HG03354 (cell line): ENCODE data around the gene JAKMIP1.
"Not testable (repeated sequence)": the region's sequence is repeated elsewhere in the genome, so short reads cannot be mapped to it uniquely, and the experiment has no call there.

Source experiments
- ATAC-seq: cut with Tn5 transposase; IDR thresholded peaks from one replicate; pipeline ENCODE4 v1.9.1; 2021; ENCODE audit warnings: mild to moderate bottlenecking; ENCODE audit not compliant: unreplicated experiment, poor library complexity, severe bottlenecking

The JAKMIP1 gene

DNA sequence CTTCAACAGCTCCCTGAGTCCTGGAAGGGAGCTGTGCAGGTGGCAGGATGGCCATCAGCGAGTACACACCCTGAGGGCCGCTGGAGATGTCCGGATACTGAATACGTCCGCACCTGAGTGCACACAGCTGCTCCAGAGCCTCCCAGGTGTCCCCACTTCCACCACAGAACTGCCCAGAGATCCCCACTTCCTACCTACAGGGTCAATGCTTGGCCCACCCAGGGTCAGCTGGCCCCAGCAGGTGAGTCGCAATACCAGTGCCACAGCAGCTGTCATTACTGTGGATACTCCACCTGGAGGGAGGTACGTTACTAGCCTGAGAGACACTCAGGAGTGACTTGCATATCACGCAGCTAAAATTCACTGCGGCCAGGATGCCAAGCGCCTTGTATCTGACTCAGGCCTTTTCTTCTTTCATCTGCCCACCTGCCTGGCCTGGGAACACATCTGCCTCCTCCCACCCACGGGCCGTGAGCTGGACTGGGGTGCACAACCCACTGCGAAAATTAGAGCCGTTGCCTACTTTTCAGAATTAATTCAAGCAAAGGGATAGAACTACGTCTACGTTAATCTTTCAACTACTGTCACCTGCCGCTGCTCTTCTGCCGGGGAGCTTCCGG, 191.5 kb downstream of the JAKMIP1 start:
- no peak for ATAC-seq

DNA sequence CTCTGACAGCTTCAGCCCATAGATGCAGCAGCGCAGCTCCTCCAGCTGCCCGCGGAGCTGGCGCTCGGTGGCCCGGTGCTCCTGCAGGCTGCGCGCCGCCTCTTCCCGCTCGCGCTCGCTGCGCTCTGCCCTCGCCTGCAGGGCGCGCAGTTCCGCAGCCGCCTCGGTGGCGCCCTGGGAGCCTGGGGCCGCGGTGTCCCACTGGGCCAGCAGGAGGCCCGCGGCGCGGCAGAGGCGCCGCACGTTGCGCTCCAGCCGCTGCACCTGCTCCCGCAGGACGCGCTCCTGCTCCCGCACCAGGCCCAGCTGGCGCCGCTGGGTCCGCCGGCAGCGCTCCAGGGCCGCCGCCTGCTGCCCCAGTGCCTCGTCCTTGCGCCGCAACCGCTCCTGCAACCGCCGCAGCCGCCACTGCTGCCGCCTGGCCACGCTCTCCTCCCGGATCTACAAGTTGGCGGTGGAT, 192.2 kb downstream of the JAKMIP1 start:
- ATAC-seq, result no peak

DNA sequence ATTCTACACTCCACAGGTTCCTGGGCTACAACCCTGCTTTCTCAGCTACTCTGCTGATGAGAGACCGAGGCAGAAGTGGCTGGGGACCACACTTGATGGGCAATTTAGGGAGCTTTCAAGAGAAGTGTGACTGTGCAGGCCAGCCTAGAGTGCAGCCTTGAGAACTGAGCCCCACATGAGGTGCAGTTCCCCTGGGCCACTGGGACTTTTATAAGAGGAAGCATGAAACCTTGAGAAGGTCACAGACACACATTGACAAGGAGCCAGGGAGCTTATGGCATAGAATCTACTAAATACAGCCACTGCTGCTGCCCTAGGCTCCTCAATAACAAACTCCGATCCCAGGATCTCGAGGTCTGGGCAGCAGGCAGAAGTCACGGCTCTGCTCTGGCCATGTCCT, 195.2 kb downstream of the JAKMIP1 start:
- ATAC-seq, result no peak

DNA sequence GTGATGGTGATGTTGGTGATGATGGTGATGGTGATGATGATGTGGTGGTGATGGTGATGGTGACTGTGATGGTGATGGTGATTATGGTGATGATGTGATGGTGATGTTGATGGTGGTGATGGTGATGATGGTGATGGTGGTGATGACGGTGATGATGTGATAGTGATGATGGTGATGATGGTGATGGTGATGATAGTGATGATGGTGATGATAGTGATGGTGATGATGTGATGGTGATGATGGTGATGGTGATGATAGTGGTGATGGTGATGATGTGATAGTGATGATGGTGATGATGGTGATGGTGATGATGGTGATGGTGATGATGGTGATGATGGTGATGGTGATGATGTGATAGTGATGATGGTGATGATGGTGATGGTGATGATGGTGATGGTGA, 196.9 kb downstream of the JAKMIP1 start:
- ATAC-seq, result not testable (repeated sequence)

DNA sequence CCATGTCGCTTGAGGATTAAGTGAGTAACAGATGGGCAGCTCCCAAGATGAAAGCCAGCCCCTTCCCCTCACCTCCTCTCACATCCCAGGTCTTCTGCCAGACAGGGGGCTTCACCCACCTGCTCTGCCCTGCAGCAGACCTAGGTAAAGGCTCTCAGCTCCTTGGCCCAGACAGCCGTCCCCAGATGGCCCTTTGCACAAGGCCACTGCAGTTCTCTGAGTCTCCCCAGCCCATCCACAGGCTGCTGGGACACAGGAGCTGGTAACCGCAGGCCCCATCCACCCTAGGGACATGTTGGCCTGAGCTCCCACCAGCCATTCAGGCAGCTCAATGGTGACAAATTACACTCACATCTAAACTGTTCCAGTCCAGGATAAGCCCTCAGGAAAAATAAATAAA, 197.4 kb downstream of the JAKMIP1 start:
- no peak for ATAC-seq

DNA sequence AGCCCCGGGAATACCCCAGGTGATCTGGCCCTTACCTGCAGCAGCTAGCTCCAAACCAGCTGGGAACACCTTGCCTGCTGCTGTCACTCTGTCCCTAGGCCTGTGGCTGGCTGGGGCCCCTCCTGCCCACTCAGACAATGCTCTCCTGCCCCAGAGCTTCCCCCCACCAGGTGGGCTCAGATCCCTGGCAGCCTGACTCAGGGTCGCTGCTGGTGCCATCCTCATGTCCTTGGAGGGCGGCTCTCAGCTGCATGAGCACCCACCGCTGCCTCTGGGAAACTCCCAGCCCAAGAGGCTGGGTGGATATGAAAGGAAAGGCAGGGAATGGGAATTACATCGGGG, 197.9 kb downstream of the JAKMIP1 start:
- ATAC-seq, result no peak

DNA sequence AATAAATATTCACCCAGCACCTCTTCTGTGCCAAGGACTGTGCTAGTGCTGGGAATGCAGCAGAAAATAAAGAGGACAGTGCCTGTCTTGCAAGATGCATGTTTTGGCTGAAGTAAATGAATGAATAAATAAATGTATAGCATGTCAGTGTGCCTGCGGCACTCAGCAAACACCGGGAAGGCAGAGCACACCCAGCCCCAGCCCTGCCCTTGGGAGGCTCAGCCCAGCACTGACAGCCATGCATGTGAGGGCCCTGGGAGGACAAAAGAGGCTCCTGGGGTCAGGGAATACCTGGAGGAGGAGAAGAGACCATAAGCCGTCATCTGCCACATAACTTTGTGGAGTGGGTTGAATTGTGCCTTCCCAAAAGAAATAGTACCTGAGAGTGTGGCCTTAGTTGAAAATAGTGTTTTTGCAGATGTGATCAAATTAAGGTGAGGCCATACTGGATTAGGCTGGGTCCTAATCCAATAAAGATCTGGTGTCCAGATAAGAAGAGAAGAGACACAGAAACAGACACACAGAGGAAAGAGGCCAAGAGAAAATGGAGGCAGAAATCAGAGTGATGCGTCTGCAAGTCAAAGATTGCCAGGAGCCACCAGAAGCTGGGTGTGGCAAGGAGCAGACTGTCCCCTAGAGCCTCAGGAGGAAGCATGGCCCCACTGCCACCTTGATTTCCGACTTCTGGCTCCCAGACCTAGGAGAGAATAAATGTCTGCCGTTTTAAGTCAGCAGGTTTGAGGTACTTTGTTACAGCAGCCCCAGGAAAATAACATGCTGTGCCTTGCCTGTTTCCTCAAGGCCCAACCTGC, 198.5 kb downstream of the JAKMIP1 start:
- no peak for ATAC-seq

DNA sequence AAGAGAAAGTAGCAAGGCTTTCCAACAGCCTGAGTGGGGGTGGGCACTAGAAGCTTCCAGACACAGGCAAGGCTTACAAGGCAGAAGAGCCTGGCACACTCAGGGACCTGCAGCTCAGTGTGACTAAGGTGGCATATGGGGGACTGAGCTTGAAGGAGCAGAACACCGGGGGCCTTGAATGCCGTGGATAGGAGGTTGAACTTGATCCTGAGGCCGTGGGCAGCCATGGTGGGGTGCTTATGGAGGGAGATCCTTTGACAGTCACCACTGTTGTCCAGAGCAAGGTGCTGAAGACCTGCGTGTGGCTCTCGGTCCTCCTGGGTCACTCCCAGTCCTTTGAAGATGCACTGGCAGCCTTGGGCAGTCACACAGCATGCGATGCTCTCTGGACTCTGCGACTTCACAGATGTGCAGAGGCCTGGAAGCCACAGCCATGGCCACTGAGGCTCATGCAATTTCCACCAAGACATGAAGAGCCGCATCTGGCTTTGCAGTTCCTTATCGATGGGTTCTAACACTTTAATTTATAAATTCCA, 200.5 kb downstream of the JAKMIP1 start:
- ATAC-seq, result no peak

DNA sequence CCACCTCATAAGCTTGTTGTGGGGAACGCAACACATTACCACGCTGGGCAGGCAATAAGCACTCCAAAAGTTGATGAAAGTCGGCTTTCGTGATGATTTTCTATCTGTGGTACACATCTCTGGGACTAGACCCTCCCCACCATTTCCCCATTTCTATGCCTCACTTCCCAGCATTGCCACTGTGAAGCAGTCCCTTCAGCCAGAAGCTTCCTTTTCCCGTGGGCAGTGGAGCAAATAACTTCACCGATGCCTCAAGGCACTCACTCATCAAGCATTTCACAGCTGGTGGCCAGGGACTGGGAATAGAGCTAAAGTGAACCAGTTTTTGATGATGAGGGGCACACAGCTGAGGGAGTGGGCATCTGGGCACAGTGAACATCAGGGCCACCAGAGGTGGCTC, 201.0 kb downstream of the JAKMIP1 start:
- no peak for ATAC-seq

DNA sequence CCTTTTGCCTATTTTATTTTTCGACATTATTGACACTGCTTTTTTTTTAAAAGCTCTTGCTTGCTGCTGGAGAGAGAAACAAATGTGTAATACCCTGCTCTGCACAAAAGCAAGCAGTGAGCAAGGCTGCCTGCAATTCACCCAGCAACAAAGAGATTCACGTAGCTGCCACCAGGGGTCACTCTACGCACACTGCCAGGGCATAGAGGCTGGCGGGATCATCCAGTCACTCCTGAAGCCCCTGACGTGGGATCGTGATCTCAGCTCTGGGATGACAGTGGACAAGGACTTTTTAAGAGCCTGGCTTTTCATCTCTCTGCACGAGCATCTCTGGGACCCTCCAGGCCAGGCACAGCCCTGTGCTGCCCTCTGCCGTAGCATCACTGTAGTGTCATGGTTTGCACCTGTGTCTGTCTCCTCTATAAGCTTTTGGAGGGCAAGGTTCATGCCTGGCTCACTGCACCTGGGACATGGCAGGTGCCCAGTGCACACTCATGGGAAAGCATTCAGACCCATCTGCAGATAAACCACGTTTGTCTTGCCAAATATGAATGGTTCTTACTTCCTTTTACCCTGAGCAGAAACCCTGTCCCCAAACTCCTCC, 201.9 kb downstream of the JAKMIP1 start:
- ATAC-seq, result peak; percentile 73

DNA sequence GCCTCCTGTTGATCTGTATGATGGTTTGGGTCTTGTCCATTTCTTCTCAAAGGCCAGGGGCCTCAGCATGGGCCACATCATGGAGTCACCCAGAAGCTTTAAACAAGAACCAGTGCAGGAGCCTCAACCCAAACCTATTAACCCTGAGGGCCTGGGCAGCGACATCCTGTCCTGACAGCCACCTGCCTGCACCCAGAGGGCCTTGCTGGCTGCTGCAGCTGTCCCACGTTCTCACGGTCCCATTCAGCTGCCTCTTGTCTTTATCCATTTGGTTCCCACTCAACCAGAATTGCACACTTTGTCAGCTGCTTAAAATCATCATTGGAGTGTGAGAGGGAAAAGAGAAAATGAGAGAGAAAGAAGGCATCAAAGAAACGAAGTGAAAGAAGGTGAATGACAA, 203.7 kb downstream of the JAKMIP1 start:
- ATAC-seq, result no peak

DNA sequence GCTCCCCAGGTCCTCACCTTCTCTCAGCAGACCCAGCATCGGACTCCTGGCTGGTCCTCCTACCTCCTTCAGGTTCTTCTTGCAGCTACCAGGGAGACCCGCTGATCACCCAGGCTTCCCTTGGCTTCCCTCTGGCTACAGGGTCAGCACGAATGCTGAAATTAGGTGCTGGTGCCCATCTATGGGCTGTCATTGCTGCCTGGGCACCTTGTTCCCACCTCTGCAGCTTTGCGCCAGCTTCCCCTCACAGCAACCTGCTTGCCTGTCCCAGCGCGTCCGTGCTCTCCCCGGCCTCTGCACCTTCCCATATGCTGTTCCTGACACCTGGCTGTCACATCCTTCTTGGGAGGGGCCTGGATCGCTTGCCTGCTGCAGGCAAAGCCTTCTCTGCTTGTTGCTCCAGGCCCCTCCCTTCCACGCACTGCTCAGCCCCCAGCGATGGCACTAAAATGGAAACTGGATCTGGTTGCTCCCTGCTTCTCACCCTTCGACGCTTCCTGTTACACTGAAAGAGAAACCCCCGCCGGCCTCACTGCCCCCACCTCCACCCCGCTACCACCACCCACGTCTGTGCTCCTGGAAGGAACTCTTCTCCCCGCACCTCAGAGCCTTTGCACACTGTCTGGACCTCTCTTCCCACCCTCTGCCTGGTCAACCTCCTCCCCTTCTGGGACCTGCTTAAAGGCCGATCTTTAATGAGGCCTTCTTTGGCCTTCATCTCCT, 204.3 kb downstream of the JAKMIP1 start:
- ATAC-seq, result no peak

DNA sequence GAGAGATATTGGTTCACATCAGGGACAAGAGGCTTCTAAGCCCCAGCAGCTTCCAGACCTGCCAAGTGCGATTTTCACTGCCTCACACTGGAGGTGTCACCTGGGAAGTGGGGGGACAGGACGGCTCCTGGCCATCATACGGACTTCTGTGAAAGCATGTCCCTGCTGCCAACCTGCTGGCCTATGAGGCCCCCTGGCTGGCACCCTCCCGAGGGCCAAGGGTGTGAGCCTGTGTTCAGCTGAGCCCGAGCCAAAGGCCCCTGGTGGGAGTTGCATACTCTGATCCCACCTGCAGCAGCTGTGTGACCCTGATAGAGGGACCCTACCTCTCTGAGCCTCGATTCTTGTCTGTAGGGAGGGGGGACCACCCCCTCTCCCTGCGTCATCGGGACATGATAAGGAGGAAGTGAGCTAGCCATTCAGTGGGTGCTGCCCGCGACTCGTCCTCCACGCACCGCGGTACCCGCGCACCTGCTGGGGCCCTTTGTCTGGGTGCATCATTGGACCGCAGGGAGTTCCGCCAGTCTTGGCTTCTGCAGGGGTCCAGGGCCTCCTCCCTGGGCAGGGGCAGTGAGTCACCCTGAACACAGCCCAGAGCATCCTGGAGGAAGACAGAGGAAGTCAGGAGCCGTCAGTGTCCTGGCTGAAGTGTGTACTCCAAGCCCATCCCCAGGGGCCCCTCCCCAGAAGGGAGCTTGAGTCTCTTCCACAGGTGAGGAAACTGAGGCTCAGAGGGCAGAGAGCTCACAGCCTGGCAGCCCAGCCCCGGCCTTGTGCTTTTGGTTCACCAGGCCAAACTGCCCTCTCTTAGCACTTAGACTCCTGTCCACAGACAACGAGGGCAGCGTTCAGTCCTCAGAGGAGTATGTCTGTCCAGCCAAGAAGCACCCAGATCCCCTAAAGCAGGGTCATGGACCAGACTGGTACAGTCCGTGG, 206.2 kb downstream of the JAKMIP1 start:
- ATAC-seq, result no peak

DNA sequence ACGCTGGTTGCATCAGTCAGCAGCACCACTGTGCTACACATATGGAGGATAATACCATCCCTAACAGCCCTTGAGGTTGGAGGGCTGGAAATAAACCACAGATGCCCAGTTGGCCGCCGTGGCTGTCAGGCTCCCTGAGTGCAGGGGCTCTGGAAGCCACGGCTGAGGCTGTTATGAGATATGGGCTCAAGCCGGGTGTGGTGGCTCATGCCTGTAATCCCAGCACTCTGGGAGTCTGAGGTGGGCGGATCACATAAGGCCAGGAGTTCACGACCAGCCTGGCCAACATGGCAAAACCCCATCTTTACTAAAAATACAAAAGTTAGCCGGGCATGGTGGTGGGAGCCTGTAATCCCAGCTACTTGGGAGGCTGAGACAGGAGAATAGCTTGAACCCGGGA, 207.0 kb downstream of the JAKMIP1 start:
- not testable (repeated sequence) for ATAC-seq

DNA sequence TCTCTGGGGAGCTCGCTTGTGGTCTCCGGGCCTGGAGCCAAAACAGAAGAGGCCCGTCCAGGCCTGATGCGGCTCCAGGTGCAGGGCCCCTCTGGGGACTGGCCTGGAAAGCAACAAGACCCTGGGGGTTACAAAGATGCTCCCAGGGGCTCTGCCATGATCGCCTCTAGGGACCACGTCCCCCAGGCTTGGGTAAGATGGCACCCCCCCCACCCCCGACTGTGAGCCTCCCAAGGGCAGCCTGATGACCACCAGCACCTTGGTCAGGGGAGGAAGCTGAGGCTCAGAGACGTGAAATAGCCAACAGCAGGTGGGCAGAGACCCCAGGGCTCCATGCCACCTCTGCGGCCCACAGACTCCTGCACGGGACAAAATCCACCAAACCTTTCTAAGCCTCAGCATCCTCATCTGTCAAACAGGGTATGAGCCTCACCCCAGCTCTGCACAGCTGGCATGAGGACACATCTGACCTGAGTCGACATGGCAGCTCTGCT, 207.5 kb downstream of the JAKMIP1 start:
- ATAC-seq, result no peak

DNA sequence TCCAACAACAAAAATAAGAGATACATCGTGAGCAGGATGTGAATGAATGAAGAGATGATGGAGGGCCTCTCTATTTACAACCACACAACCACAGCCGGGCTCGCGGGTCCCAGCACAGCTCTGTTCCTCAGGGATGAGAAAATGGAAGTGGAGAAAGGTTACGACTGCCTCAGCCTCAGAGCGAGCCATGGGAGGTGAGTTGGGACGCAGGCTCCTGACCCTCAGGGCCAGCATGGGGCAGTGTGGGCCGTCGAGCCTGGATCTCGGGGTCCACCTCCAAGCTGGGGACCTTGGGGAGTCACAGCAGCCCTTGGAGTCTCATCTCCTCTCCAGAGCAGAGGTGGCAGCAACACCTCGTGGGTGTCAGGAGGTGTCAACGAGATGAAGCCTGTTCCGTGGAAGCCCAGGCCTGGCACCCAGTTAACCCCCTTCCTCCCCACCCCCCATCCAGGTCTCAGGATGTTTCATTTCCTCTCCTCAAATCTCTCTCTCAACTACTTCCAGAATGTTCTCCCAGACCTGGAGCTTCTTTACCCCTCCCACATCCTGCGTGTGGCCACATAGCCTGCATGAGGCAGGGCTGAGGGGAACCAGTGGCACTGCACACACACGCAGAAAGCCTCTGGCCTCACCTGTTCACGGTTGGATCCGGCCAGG, 208.1 kb downstream of the JAKMIP1 start:
- ATAC-seq, result no peak

DNA sequence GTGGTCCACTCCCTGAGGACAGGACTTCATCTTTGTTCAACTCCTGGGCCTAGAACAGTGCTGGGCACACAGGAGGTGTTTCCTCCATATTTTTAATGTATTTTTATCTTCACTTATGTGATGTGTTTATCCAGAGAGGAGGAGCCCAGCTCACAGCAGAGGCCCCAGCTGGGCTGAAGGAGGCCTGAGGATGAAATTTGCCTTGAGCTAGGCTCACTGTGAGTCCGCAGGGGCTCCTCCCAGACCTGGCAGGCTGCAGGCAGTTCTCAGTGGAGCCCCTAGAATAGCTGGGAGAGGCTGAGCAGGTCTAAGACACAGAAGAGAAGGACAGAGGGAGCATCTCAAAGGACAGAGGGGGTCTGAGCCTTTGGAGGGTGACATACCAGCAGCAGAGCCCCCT, 208.9 kb downstream of the JAKMIP1 start:
- no peak for ATAC-seq

DNA sequence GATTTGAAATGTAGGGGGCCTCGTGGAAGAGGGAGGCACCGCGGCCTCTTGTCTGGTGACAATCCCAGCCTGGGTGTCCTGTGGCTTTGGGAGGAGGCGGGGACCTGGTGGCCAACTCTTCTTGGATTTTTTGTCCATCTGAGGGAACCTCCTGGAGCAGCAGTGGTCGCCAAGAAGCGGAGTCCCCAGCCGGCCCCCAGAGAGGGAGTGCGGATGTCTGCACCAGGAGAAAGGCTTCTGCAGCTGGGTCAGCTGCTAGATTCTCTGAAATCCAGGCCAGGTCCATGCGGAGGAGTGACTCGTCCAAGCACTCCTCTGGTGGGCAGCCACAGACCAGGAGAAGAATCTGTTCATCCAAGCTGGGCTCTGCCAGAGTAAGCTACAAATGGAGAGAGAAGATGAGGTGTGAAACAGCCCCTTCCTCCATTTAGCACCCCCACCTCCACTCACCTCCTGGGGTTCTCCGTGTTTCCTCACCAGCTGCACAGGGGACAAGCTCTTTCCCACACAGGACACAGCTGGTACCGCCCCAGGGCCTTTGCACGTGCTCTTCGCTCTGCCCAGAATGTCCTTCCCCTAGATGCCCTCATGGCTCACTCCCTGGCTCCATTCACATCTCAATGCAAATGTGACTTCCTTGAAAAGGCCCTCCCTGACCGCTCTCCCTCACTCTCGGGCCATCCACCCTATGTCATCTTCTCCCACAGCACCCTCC, 209.7 kb downstream of the JAKMIP1 start:
- no peak for ATAC-seq
